Smooth muscle cell of the coronary artery (primary cell): ENCODE results near the gene ENTPD7. TPM values are rescaled to one million over a fixed set of nuclear protein-coding genes. Genes with fewer than 3 reads are reported as not detected.

Source experiments
- total RNA-seq: library from RNA; depleted of rRNA; stranded (reverse); fragments of >200 nt; gene quantifications from 2 replicates; pipeline ENCODE4 v1.2.3, GENCODE V29; 2014; ENCODE audit warnings: low replicate concordance

The ENTPD7 gene, protein sequence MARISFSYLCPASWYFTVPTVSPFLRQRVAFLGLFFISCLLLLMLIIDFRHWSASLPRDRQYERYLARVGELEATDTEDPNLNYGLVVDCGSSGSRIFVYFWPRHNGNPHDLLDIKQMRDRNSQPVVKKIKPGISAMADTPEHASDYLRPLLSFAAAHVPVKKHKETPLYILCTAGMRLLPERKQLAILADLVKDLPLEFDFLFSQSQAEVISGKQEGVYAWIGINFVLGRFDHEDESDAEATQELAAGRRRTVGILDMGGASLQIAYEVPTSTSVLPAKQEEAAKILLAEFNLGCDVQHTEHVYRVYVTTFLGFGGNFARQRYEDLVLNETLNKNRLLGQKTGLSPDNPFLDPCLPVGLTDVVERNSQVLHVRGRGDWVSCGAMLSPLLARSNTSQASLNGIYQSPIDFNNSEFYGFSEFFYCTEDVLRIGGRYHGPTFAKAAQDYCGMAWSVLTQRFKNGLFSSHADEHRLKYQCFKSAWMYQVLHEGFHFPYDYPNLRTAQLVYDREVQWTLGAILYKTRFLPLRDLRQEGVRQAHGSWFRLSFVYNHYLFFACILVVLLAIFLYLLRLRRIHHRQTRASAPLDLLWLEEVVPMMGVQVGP
- total RNA-seq: 12.4 and 27.3 TPM in 2 replicates

GRCh38 chr10:99659031-99659867 is at the start of gene ENTPD7:
TSS of gene ENTPD7 (plus strand) at chr10:99659509. CDS start at chr10:99659957, 448 bp downstream.

DNA sequence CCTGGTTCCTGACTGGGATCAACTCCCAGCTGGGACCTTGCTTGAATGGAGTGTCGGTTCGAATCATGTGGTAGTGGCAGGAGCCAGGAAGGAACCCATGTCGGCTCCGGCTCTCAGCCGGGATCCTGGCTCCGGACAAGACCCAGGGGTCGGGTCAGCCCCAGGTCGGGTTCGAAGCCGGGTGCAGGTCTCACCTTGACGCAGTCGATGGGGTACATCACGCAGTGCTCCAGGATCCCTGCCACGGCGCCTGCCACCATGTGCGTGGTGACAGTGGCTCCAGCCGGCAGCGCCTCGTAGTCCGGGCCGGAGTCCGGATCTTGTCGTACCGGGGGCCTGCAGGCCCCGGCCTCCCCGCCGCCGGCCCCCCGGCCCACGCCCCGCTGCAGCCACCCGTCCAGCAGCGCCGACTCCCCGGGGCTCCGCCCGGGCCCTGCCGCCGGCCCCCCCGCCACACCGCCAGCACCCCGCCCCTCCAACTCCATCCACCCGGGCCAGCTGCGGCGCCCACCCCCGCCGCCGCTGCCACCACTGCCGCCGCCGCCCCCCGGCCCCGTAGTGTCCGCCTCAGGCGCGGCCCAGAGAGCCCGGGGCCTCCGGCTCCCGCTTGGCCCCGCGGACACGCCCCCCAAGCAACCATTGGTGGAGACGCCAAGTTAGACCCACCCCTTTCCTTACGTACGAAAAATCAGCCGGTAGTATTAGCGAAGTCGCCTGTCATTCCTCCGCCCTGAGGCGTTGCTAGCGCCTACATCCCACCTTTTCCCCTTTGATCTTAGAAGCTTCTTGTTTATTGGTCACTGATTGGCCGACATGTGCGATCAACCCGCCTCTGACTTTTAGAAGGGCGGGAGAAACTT is 39.2 kb upstream of the ENTPD7 start, which contains the start of gene SLC25A28:
Gene SLC25A28 (minus strand): TSS at position 589 of the 860 bp plus-strand sequence. CDS start 104 bp downstream, at position 485.

GRCh38 chr10:99732033-99732842 is 72.9 kb downstream of the ENTPD7 start, which contains the start of the genes COX15 and CUTC:
TSS of gene COX15 (minus strand) at chr10:99732127. CDS start at chr10:99732049, 78 bp downstream.
TSS of gene CUTC (plus strand) at chr10:99732234. CDS start at chr10:99732349, 115 bp downstream.

Other genes starting within 250 kb of the ENTPD7 start
- 9.1 and 29.0 TPM in 2 replicates for gene GOT1, start 228.9 kb upstream of the ENTPD7 start, total RNA-seq
- gene NKX2-3, start 126.6 kb upstream of the ENTPD7 start, total RNA-seq: not detected in 2 replicates
- gene SLC25A28, start 39.1 kb upstream of the ENTPD7 start, total RNA-seq: 12.9 and 32.6 TPM in 2 replicates
- gene COX15, start 72.6 kb downstream of the ENTPD7 start, total RNA-seq: 20.4 and 31.0 TPM in 2 replicates
- 12.8 and 19.3 TPM in 2 replicates for gene CUTC, start 72.7 kb downstream of the ENTPD7 start, total RNA-seq
- gene ABCC2, start 123.1 kb downstream of the ENTPD7 start, total RNA-seq: 0.15 and 1.1 TPM in 2 replicates